NOMO-1 treated with DMSO at 0.1 percent for 48 hours (cell line): ENCODE results near the gene MSX1.

Experiments
- DNase-seq: peaks from one replicate; lab custom pipeline; 2025; ENCODE audit not compliant: unreplicated experiment; lab: John Stamatoyannopoulos, UW

Gene MSX1

GRCh38 chr4:4899202-4899925, 39.9 kb downstream of the MSX1 start:
- no peak for DNase-seq

DNA sequence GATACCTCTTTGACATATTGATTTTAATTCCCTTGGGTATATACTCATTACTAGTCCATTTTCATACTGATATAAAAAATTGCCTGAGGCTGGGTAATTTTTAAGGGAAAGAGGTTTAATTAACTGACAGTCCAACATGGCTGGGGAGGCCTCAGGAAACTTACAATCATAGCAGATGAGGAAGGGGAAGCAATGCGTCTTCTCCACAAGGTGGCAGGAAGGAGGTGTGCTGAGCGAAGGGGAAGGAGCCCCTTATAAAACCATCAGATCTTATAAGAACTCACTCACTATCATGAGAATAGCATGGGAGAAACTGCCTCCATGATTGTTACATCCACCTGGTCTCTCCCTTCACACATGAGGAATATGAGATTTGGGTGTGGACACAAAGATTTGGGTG, 42.4 kb downstream of the MSX1 start:
- DNase-seq = no peak

- DNase-seq = no peak
Observed at GRCh38 chr4:4912155-4912554, 52.7 kb downstream of the MSX1 start.

- no peak for DNase-seq
Observed at GRCh38 chr4:4913147-4913561, 53.7 kb downstream of the MSX1 start.
